Esophagus squamous epithelium (tissue), 4 donors: ENCODE results near the gene PLOD2.

Experiments used
- CTCF ChIP-seq, 6 experiments: fragments of 450-650 bp in 4 of 6; fragments of 200-600 bp in 2 of 6; sonication (generic) in 2 of 6; IDR thresholded peaks; one replicate each; pipeline ENCODE4 v1.5.1; 2016 to 2019; ENCODE audit warnings: antibody characterized with exemption in 6 of 6, mild to moderate bottlenecking in 4 of 6, moderate library complexity in 4 of 6
- POLR2A ChIP-seq, 4 donors: fragments of 450-650 bp; IDR thresholded peaks; one replicate each; pipeline ENCODE4 v1.6.1; 2017; ENCODE audit warnings: antibody characterized with exemption in 4 of 4, mild to moderate bottlenecking in 4 of 4, moderate library complexity in 3 of 4

DNA sequence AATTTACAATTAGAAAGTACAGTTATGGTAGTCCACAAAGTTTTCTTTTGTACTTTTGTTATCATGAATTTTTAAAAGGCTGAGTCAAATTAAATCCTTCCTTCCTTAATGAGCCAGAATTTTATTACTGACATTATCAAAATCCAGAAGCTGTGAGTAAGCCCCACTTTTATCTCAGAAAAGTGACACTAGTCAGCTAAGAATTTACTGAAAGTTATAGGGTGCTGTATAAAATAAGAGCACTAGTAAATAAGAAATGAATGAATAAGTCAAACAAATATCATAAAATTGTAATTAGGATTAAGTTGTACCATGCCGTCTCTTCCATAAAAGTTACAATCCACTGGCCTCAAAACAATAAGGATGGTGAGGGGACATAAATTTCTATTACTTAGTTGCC is 15.3 kb downstream of the PLOD2 start:
- TF ChIP-seq CTCF (IDR thresholded peaks at IDR 0.05) (no peak), POLR2A (IDR thresholded peaks at IDR 0.05) (no peak)
